ENCODE results near the gene LIPI. TPM values are rescaled to one million over a fixed set of nuclear protein-coding genes. Genes with fewer than 3 reads are reported as not detected.

Gene LIPI
- total RNA-seq (not detected), polyA plus RNA-seq (not detected)
- long read RNA-seq, donor 1: 0 reads
- long read RNA-seq, donor 2: 0 reads

DNA sequence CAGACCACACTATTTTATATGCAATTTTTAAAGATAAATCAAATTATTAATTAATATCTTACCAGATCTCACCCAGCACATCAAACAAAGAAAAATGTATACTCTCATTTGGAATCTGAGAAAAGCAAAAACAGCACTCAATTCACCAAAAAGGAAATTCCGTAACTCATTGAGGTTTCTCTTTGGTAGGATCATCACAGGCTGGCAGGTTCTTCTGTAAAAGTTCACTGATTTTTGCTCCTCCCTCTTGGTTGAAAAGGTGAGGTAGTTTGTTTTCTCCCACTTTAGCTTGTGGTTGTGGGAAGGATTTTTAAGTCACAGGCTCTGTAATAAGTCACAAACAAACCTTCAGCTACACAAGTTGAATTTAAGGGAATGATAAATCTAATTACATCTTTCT is at the start of gene LIPI:
LIPI (minus strand) TSS at position 218 of the 400 bp plus-strand sequence; CDS start at position 108, 110 bp downstream.
- Histone ChIP-seq H3K4me1 (ENCODE audit: control insufficient read depth in 1 of 2, insufficient read depth in 2 of 2, low read length in 2 of 2) (no peaks in the 10 kb centered on the region), H3K36me3 (ENCODE audit: control insufficient read depth in 1 of 2, insufficient read depth in 2 of 2, low read length in 1 of 2) (no peaks in the 10 kb centered on the region), H3K27me3 (ENCODE audit: control insufficient read depth in 1 of 2, insufficient read depth in 2 of 2, low read length in 1 of 2) (no peaks in the 10 kb centered on the region), H3K27ac (ENCODE audit: low read depth in 1 of 2, low read length in 2 of 2) (no peak within 1 kb of the TSS), H3K4me3 (ENCODE audit: low read length in 2 of 2) (no peak within 1 kb of the TSS), H3K9me3 (ENCODE audit: control insufficient read depth, low read length) (no peaks in the 10 kb centered on the region)
- DNase-seq (no peak), ATAC-seq (ENCODE audit: low FRiP score) (no peak)
- intact Hi-C loops (cut with DNase I): no loop called here
- WGBS, 2 donors: 82 to 84% methylated on average over 1 of the region's 1 CpG

DNA sequence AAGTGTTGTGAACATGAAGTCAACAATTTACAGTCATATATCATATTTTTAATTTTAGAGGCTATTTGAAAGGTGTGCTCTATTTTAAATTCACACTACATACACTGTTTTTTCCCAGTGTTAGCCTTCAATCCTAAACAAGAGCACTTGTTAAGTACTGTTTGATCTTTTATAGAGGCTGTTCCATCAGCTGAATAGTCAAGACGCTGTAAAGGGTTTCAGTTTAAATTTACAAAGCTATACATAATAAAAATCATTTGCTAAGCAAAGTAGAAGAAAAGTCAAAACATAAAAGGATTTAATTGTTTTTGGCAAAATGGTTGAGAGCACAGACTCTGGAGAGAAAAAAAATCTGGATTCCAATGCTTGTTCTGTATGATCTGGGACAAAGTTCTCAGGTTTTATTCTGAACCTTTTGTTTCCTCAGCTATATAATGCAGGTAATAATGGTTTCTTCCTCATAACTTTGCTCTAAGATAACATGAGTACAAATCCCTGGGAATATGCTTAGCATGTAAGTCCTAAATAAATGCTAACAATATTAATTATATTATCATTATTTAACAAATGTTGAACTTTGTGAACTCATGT is 49.5 kb upstream of the LIPI start:
- H3K4me3 ChIP-seq (ENCODE audit: low read length in 2 of 2): no peak overlapping the region
- DNase-seq (no peak), ATAC-seq (ENCODE audit: low FRiP score) (no peak)
- H3K27me3 ChIP-seq (ENCODE audit: control insufficient read depth in 1 of 2, insufficient read depth in 2 of 2, low read length in 1 of 2): no peaks in the 10 kb centered on the region
- WGBS, 2 donors: 13 to 18% methylated on average over 1 of the region's 1 CpG
- no peaks in the 10 kb centered on the region for H3K36me3 ChIP-seq (ENCODE audit: control insufficient read depth in 1 of 2, insufficient read depth in 2 of 2, low read length in 1 of 2)
- no peak overlapping the region for H3K27ac ChIP-seq (ENCODE audit: low read depth in 1 of 2, low read length in 2 of 2)
- no peaks in the 10 kb centered on the region for H3K4me1 ChIP-seq (ENCODE audit: control insufficient read depth in 1 of 2, insufficient read depth in 2 of 2, low read length in 2 of 2)
- intact Hi-C loops (cut with DNase I): no loop called here
- no peaks in the 10 kb centered on the region for H3K9me3 ChIP-seq (ENCODE audit: control insufficient read depth, low read length)

- Histone ChIP-seq H3K9me3 (ENCODE audit: control insufficient read depth, low read length) (no peaks in the 10 kb centered on the region), H3K4me3 (ENCODE audit: low read length in 2 of 2) (no peak overlapping the region), H3K27ac (ENCODE audit: low read depth in 1 of 2, low read length in 2 of 2) (no peak overlapping the region), H3K27me3 (ENCODE audit: control insufficient read depth in 1 of 2, insufficient read depth in 2 of 2, low read length in 1 of 2) (no peaks in the 10 kb centered on the region), H3K36me3 (ENCODE audit: control insufficient read depth in 1 of 2, insufficient read depth in 2 of 2, low read length in 1 of 2) (no peaks in the 10 kb centered on the region), H3K4me1 (ENCODE audit: control insufficient read depth in 1 of 2, insufficient read depth in 2 of 2, low read length in 2 of 2) (no peaks in the 10 kb centered on the region)
- DNase-seq (no peak), ATAC-seq (ENCODE audit: low FRiP score) (peak; percentile 76)
- intact Hi-C loops (cut with DNase I): loop anchor here (5.0 to 10.0 kb wide), 3 partner anchors 595 to 1335 kb away; no protein-coding TSS in a partner anchor
- WGBS, 2 donors: 12 to 20% methylated on average over 3 of the region's 3 CpGs
Measured at GRCh38 chr21:14259747-14260146, 49.0 kb upstream of the LIPI start.

- no peak overlapping the region for H3K27ac ChIP-seq (ENCODE audit: low read depth in 1 of 2, low read length in 2 of 2)
- intact Hi-C loops (cut with DNase I): loop anchor here (10.0 kb wide), 2 partner anchors 603 to 1343 kb away; no protein-coding TSS in a partner anchor
- WGBS, 2 donors: 46 to 47% methylated on average over 1 of the region's 1 CpG
Measured at GRCh38 chr21:14251336-14251735, 40.6 kb upstream of the LIPI start.

DNA sequence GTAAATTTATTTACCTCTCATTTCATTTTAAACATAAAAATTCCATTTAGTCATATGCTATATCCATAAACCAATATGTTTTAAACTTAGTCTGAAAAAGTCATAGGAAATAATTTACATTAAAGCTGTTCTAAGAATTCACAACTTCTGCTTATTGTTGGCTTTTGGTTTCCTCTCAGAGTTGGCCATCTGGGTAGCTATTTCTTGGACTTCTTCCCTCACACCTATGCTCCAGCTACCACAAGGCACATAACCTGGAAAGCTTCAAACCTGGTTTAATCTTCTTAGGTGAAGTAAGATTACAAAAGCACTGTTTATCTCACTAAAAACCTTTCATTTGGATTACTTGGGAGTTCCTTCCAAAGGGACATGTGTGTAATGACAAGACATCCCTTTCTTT is 35.0 kb upstream of the LIPI start:
- H3K27ac ChIP-seq (ENCODE audit: low read depth in 1 of 2, low read length in 2 of 2): no peak overlapping the region
- DNase-seq (no peak), ATAC-seq (ENCODE audit: low FRiP score) (no peak)
- peaks cover 2% of the 10 kb centered on the region for H3K9me3 ChIP-seq (ENCODE audit: control insufficient read depth, low read length)
- intact Hi-C loops (cut with DNase I): no loop called here
- no peaks in the 10 kb centered on the region for H3K4me1 ChIP-seq (ENCODE audit: control insufficient read depth in 1 of 2, insufficient read depth in 2 of 2, low read length in 2 of 2)
- H3K36me3 ChIP-seq (ENCODE audit: control insufficient read depth in 1 of 2, insufficient read depth in 2 of 2, low read length in 1 of 2): no peaks in the 10 kb centered on the region
- H3K4me3 ChIP-seq (ENCODE audit: low read length in 2 of 2): no peak overlapping the region
- no peaks in the 10 kb centered on the region for H3K27me3 ChIP-seq (ENCODE audit: control insufficient read depth in 1 of 2, insufficient read depth in 2 of 2, low read length in 1 of 2)

More at GRCh38 chr21:14251336-14251735, 40.6 kb upstream of the LIPI start:
- no peak for ATAC-seq (ENCODE audit: low FRiP score)
- Histone ChIP-seq H3K36me3 (ENCODE audit: control insufficient read depth in 1 of 2, insufficient read depth in 2 of 2, low read length in 1 of 2) (no peaks in the 10 kb centered on the region), H3K4me3 (ENCODE audit: low read length in 2 of 2) (no peak overlapping the region), H3K27me3 (ENCODE audit: control insufficient read depth in 1 of 2, insufficient read depth in 2 of 2, low read length in 1 of 2) (no peaks in the 10 kb centered on the region), H3K9me3 (ENCODE audit: control insufficient read depth, low read length) (no peaks in the 10 kb centered on the region), H3K4me1 (ENCODE audit: control insufficient read depth in 1 of 2, insufficient read depth in 2 of 2, low read length in 2 of 2) (no peaks in the 10 kb centered on the region)
- no peak for DNase-seq

DNA sequence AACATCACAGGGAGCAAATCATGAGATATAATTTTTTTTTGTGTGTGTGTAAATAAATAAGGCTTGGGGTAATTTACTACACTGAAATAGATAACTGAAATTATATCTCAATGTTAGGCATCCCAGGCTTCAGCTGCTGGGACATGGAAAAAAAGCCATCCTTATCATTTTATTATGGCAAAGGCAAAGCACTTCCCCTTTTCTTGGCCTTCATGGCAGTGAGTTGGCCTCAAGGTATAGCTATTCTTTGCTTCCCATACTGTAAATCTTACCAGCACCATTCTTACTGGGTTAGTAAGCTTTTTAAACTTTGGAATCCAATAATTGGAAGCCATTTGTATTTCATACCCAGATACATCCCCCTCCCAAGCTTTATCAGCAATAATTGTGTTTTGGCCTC is 34.2 kb upstream of the LIPI start:
- Histone ChIP-seq H3K9me3 (ENCODE audit: control insufficient read depth, low read length) (peaks cover 2% of the 10 kb centered on the region), H3K27me3 (ENCODE audit: control insufficient read depth in 1 of 2, insufficient read depth in 2 of 2, low read length in 1 of 2) (no peaks in the 10 kb centered on the region), H3K36me3 (ENCODE audit: control insufficient read depth in 1 of 2, insufficient read depth in 2 of 2, low read length in 1 of 2) (no peaks in the 10 kb centered on the region), H3K4me1 (ENCODE audit: control insufficient read depth in 1 of 2, insufficient read depth in 2 of 2, low read length in 2 of 2) (no peaks in the 10 kb centered on the region), H3K27ac (ENCODE audit: low read depth in 1 of 2, low read length in 2 of 2) (no peak overlapping the region), H3K4me3 (ENCODE audit: low read length in 2 of 2) (no peak overlapping the region)
- intact Hi-C loops (cut with DNase I): no loop called here
- ATAC-seq (ENCODE audit: low FRiP score) (no peak), DNase-seq (no peak)

DNA sequence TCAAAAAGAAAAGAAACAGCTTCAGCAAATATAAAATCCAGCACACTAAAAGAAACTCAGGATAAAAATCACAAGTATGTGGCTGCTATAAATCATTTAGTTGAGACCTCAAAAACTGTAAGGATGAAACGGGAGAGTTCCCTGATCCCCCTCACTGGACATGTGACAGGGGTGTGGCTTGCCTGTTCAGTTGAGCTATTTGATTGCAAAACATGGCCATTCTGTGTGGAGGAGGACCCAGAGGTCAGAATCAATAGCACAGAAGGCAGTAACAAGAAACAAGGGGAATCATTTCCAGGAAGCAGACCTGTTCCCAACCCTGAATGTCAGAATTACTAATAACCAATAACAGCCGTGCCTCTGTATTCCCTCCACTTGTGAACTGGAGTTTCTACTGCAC is 33.1 kb upstream of the LIPI start:
- no peaks in the 10 kb centered on the region for H3K36me3 ChIP-seq (ENCODE audit: control insufficient read depth in 1 of 2, insufficient read depth in 2 of 2, low read length in 1 of 2)
- WGBS, 2 donors: 12 to 36% methylated on average over 2 of the region's 2 CpGs
- DNase-seq (no peak), ATAC-seq (ENCODE audit: low FRiP score) (no peak)
- H3K27me3 ChIP-seq (ENCODE audit: control insufficient read depth in 1 of 2, insufficient read depth in 2 of 2, low read length in 1 of 2): no peaks in the 10 kb centered on the region
- no peaks in the 10 kb centered on the region for H3K4me1 ChIP-seq (ENCODE audit: control insufficient read depth in 1 of 2, insufficient read depth in 2 of 2, low read length in 2 of 2)
- intact Hi-C loops (cut with DNase I): no loop called here
- no peak overlapping the region for H3K27ac ChIP-seq (ENCODE audit: low read depth in 1 of 2, low read length in 2 of 2)
- no peak overlapping the region for H3K4me3 ChIP-seq (ENCODE audit: low read length in 2 of 2)
- peaks cover 2% of the 10 kb centered on the region for H3K9me3 ChIP-seq (ENCODE audit: control insufficient read depth, low read length)

GRCh38 chr21:14243461-14243860 is 32.7 kb upstream of the LIPI start:
- Histone ChIP-seq H3K27me3 (ENCODE audit: control insufficient read depth in 1 of 2, insufficient read depth in 2 of 2, low read length in 1 of 2) (no peaks in the 10 kb centered on the region), H3K4me1 (ENCODE audit: control insufficient read depth in 1 of 2, insufficient read depth in 2 of 2, low read length in 2 of 2) (no peaks in the 10 kb centered on the region), H3K36me3 (ENCODE audit: control insufficient read depth in 1 of 2, insufficient read depth in 2 of 2, low read length in 1 of 2) (no peaks in the 10 kb centered on the region), H3K9me3 (ENCODE audit: control insufficient read depth, low read length) (peaks cover 2% of the 10 kb centered on the region), H3K4me3 (ENCODE audit: low read length in 2 of 2) (no peak overlapping the region), H3K27ac (ENCODE audit: low read depth in 1 of 2, low read length in 2 of 2) (no peak overlapping the region)
- DNase-seq (no peak), ATAC-seq (ENCODE audit: low FRiP score) (no peak)
- intact Hi-C loops (cut with DNase I): no loop called here
- 32 to 74% methylated on average over 1 of the region's 1 CpG for WGBS, 2 donors

- H3K36me3 ChIP-seq (ENCODE audit: control insufficient read depth in 1 of 2, insufficient read depth in 2 of 2, low read length in 1 of 2): no peaks in the 10 kb centered on the region
- no peak overlapping the region for H3K27ac ChIP-seq (ENCODE audit: low read depth in 1 of 2, low read length in 2 of 2)
- H3K4me1 ChIP-seq (ENCODE audit: control insufficient read depth in 1 of 2, insufficient read depth in 2 of 2, low read length in 2 of 2): no peaks in the 10 kb centered on the region
- DNase-seq (no peak), ATAC-seq (ENCODE audit: low FRiP score) (no peak)
- H3K27me3 ChIP-seq (ENCODE audit: control insufficient read depth in 1 of 2, insufficient read depth in 2 of 2, low read length in 1 of 2): no peaks in the 10 kb centered on the region
- no peak overlapping the region for H3K4me3 ChIP-seq (ENCODE audit: low read length in 2 of 2)
- H3K9me3 ChIP-seq (ENCODE audit: control insufficient read depth, low read length): peaks cover 2% of the 10 kb centered on the region
- intact Hi-C loops (cut with DNase I): no loop called here
- 31 to 32% methylated on average over 2 of the region's 2 CpGs for WGBS, 2 donors
Measured at GRCh38 chr21:14241297-14241696, 30.5 kb upstream of the LIPI start.

All from aorta (tissue), 5 donors.